Measurements from ENCODE around the gene GABRG3. TPM values are rescaled to one million over a fixed set of nuclear protein-coding genes. Genes with fewer than 3 reads are reported as not detected.

Gene GABRG3
- total and polyA plus RNA-seq, 4 experiments from 2014 or later: not detected

DNA sequence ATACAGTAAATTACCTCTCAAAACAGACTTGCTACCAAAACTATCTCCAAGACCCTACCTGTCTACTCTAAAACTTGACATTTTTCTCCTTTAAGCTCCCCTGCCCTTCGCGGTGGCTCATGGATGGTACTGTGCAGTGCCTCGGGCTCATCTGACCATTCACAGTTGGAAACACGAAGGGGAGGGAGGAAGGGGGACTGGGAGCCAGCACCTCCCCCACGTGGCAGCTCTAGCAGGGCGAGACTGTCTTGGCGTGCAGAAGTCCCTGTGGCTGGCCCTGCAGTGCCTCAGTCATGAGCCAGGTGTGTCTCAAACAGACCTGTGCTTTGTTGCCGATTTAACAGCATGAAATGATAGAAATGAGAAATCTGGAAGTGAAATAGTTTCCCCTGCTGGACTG, 372.0 kb downstream of the GABRG3 start:
- ChIA-PET POLR2A (ENCODE audit: partially characterized antibody) (no interaction called here), CTCF (ENCODE audit: partially characterized antibody) (no interaction called here)
- no peak overlapping the region for H3K27ac Mint-ChIP-seq
- DNase-seq: no peak
- no peaks in the 10 kb centered on the region for H3K4me1 ChIP-seq (ENCODE audit: insufficient read depth, low read length)
- no peaks in the 10 kb centered on the region for H3K4me1 Mint-ChIP-seq
- no peak overlapping the region for H3K4me3 ChIP-seq (ENCODE audit: low read length in 2 of 2)
- H3K9me3 Mint-ChIP-seq: peaks cover 0 to 16% (median 4%) of the 10 kb centered on the region in 8 donors
- no peak overlapping the region for H3K27ac ChIP-seq (ENCODE audit: low read depth, low read length)
- H3K9me3 ChIP-seq (ENCODE audit: control insufficient read depth in 1 of 2, low read length in 2 of 2): no peaks in the 10 kb centered on the region
- H3K27me3 Mint-ChIP-seq: no peaks in the 10 kb centered on the region
- H3K36me3 Mint-ChIP-seq: no peaks in the 10 kb centered on the region
- intact Hi-C loops (cut with micrococcal nuclease): loop anchor here (10.0 kb wide), 1 partner anchor 62 kb away; no protein-coding TSS in a partner anchor
- no peaks in the 10 kb centered on the region for H3K36me3 ChIP-seq (ENCODE audit: insufficient read depth, low read length)
- no peaks in the 10 kb centered on the region for H3K27me3 ChIP-seq (ENCODE audit: insufficient read depth, low read length)
- H3K4me3 Mint-ChIP-seq: no peak overlapping the region

DNA sequence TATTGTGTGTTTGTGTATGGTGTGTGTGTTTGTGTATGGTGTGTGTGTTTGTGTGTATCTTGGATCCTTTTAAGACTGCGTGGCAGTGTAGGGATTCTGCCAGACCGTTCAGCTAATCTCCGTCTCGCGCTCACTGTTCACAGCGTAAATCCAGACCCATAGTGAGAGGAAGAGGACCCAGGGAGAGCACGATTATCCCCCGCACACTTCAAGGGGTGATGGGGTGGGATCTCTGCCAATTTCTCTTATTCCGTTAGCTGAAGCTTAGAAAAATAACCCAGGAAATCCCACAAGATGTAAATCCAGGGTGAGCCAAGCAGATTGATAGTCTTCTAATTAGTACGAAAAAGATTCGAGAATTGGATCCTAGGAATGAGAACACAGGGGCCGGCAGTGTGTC, 381.2 kb downstream of the GABRG3 start:
- Mint-ChIP-seq H3K4me3 (no peak overlapping the region), H3K36me3 (no peaks in the 10 kb centered on the region), H3K27me3 (no peaks in the 10 kb centered on the region), H3K9me3 (peaks cover 0 to 6% (median 4%) of the 10 kb centered on the region in 8 donors), H3K4me1 (no peaks in the 10 kb centered on the region), H3K27ac (no peak overlapping the region)
- Histone ChIP-seq H3K27ac (ENCODE audit: low read depth, low read length) (no peak overlapping the region), H3K36me3 (ENCODE audit: insufficient read depth, low read length) (no peaks in the 10 kb centered on the region), H3K4me1 (ENCODE audit: insufficient read depth, low read length) (no peaks in the 10 kb centered on the region), H3K4me3 (ENCODE audit: low read length in 2 of 2) (no peak overlapping the region), H3K9me3 (ENCODE audit: control insufficient read depth in 1 of 2, low read length in 2 of 2) (no peaks in the 10 kb centered on the region), H3K27me3 (ENCODE audit: insufficient read depth, low read length) (no peaks in the 10 kb centered on the region)
- DNase-seq: no peak
- ChIA-PET CTCF (ENCODE audit: partially characterized antibody) (no interaction called here), POLR2A (ENCODE audit: partially characterized antibody) (no interaction called here)
- intact Hi-C loops (cut with micrococcal nuclease): no loop called here

DNA sequence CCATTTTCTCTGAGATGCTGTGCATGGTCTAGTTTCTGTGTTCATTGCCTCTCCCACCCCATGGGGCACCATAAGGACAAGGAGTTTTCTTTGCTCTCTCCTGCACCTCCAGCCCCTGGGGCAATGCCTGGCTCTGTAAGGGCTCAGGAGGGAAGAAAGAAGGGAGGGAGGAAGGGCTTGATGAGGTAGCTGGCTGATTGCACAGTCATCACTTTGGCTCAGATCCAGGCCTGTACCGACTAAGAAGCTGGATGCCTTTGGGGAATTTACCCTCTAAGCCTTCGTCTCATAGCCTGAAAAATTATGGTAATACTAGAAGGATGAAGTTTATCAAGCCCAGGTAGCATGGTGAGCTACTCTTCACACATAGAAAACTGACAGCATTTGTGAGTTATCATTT, 382.9 kb downstream of the GABRG3 start:
- no peaks in the 10 kb centered on the region for H3K27me3 Mint-ChIP-seq

DNA sequence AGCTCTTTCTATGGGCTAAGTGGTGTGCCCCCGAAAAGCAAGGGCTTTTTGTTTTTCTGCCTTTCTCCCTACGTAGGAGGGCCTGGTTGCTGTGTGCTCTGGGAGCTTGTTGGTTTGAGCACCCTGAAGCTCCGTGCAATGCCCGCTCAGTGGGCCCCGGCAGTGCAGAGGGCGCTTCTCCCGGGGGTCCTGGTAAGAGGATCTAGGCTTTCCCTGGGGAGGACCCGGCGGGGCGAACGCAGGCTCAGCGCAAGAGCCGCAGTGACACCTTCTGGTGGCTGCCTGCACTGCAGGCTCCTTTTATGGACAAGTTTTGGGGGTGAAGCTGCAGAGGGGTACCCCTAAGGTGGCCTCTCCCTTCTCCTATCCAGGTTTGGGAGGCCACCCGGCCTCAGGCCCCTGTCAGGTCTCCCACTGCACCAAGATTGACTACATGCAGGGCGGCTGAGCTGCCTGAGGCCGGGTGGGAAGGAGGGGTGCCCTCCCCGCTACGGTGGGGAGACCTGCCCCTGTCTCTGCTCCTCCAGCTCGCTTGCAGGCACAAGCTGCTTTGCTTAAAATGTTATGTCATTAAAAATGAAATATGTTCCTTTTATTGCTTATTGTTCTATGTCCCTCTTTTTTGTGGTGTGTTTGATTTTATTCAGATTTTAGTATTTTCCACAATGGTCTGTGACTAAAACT, 387.9 kb downstream of the GABRG3 start:
- Histone ChIP-seq H3K27ac (ENCODE audit: low read depth, low read length) (no peak overlapping the region), H3K9me3 (ENCODE audit: control insufficient read depth in 1 of 2, low read length in 2 of 2) (no peaks in the 10 kb centered on the region), H3K27me3 (ENCODE audit: insufficient read depth, low read length) (no peaks in the 10 kb centered on the region), H3K36me3 (ENCODE audit: insufficient read depth, low read length) (no peaks in the 10 kb centered on the region), H3K4me1 (ENCODE audit: insufficient read depth, low read length) (no peaks in the 10 kb centered on the region), H3K4me3 (ENCODE audit: low read length in 2 of 2) (no peak overlapping the region)
- Mint-ChIP-seq H3K4me3 (no peak overlapping the region), H3K36me3 (no peaks in the 10 kb centered on the region), H3K9me3 (peaks cover 0 to 11% (median 3%) of the 10 kb centered on the region in 8 donors), H3K4me1 (no peaks in the 10 kb centered on the region), H3K27me3 (no peaks in the 10 kb centered on the region), H3K27ac (no peak overlapping the region)
- no peak for DNase-seq
- ChIA-PET POLR2A (ENCODE audit: partially characterized antibody) (no interaction called here), CTCF (ENCODE audit: partially characterized antibody) (no interaction called here)
- intact Hi-C loops (cut with micrococcal nuclease): no loop called here

More for the DNA sequence above, 382.9 kb downstream of the GABRG3 start:
- no peak overlapping the region for H3K27ac ChIP-seq (ENCODE audit: low read depth, low read length)
- no peak overlapping the region for H3K4me3 Mint-ChIP-seq
- H3K27ac Mint-ChIP-seq: no peak overlapping the region
- H3K36me3 ChIP-seq (ENCODE audit: insufficient read depth, low read length): no peaks in the 10 kb centered on the region
- H3K27me3 ChIP-seq (ENCODE audit: insufficient read depth, low read length): no peaks in the 10 kb centered on the region
- H3K9me3 Mint-ChIP-seq: peaks cover 0 to 6% (median 4%) of the 10 kb centered on the region in 8 donors
- intact Hi-C loops (cut with micrococcal nuclease): no loop called here
- H3K4me1 ChIP-seq (ENCODE audit: insufficient read depth, low read length): no peaks in the 10 kb centered on the region
- DNase-seq: no peak
- no peaks in the 10 kb centered on the region for H3K9me3 ChIP-seq (ENCODE audit: control insufficient read depth in 1 of 2, low read length in 2 of 2)
- H3K36me3 Mint-ChIP-seq: no peaks in the 10 kb centered on the region
- CTCF ChIA-PET (ENCODE audit: partially characterized antibody): no interaction called here
- POLR2A ChIA-PET (ENCODE audit: partially characterized antibody): no interaction called here
- no peaks in the 10 kb centered on the region for H3K4me1 Mint-ChIP-seq
- H3K4me3 ChIP-seq (ENCODE audit: low read length in 2 of 2): no peak overlapping the region

DNA sequence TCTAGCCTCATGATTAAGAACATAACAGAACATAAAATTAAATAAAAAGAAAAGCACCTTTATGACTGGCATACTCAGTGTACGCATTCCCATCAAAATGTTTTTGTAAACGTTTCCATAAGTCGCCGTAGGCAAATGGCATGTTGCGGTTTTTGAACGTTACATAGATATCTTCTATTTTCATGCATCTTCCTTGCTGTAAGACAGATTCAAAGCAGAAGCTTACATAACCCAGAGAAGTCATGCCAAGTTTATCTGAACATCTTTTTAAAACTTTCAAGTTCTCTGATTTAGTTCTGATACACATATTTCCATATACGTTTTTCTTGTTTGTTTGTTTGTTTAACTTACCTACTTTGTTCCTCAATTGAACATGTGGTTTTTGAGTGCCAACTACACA, 388.6 kb downstream of the GABRG3 start:
- no peaks in the 10 kb centered on the region for H3K27me3 Mint-ChIP-seq
- no peak for DNase-seq
- intact Hi-C loops (cut with micrococcal nuclease): no loop called here
- peaks cover 0 to 11% (median 3%) of the 10 kb centered on the region in 8 donors for H3K9me3 Mint-ChIP-seq
- H3K4me1 ChIP-seq (ENCODE audit: insufficient read depth, low read length): no peaks in the 10 kb centered on the region
- no peaks in the 10 kb centered on the region for H3K36me3 Mint-ChIP-seq
- H3K4me1 Mint-ChIP-seq: no peaks in the 10 kb centered on the region
- no peaks in the 10 kb centered on the region for H3K27me3 ChIP-seq (ENCODE audit: insufficient read depth, low read length)
- no peaks in the 10 kb centered on the region for H3K9me3 ChIP-seq (ENCODE audit: control insufficient read depth in 1 of 2, low read length in 2 of 2)
- CTCF ChIA-PET (ENCODE audit: partially characterized antibody): no interaction called here
- POLR2A ChIA-PET (ENCODE audit: partially characterized antibody): no interaction called here
- H3K4me3 ChIP-seq (ENCODE audit: low read length in 2 of 2): no peak overlapping the region
- H3K4me3 Mint-ChIP-seq: peak overlapping the region in 1 of 8 donors; percentile 38
- H3K27ac Mint-ChIP-seq: no peak overlapping the region
- H3K27ac ChIP-seq (ENCODE audit: low read depth, low read length): no peak overlapping the region
- H3K36me3 ChIP-seq (ENCODE audit: insufficient read depth, low read length): no peaks in the 10 kb centered on the region

DNA sequence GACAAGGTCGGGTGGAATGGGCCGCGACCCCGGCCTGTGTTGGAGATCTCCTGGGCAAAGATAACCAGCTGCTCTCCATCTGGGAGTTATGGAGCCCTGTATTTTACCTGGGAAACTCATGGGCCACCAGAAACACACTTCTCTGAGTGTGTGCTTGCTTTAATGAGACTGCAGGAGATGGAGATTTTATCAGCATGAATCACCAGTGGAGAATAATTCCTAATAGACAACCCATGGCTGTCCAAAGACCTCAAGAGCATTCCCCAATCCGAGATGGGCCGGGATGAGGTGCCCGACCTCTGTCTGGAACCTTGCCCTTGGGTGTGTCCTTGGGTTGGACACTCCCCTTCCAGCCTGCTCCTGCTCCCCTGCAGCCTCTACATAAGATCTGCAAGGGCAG, 389.3 kb downstream of the GABRG3 start:
- H3K27ac Mint-ChIP-seq: no peak overlapping the region
- Histone ChIP-seq H3K9me3 (ENCODE audit: control insufficient read depth in 1 of 2, low read length in 2 of 2) (no peaks in the 10 kb centered on the region), H3K4me1 (ENCODE audit: insufficient read depth, low read length) (no peaks in the 10 kb centered on the region), H3K36me3 (ENCODE audit: insufficient read depth, low read length) (no peaks in the 10 kb centered on the region), H3K4me3 (ENCODE audit: low read length in 2 of 2) (no peak overlapping the region), H3K27me3 (ENCODE audit: insufficient read depth, low read length) (no peaks in the 10 kb centered on the region), H3K27ac (ENCODE audit: low read depth, low read length) (no peak overlapping the region)
- H3K36me3 Mint-ChIP-seq: no peaks in the 10 kb centered on the region
- ChIA-PET POLR2A (ENCODE audit: partially characterized antibody) (no interaction called here), CTCF (ENCODE audit: partially characterized antibody) (no interaction called here)
- peaks cover 0 to 9% (median 4%) of the 10 kb centered on the region in 8 donors for H3K9me3 Mint-ChIP-seq
- no peak for DNase-seq
- intact Hi-C loops (cut with micrococcal nuclease): no loop called here
- no peaks in the 10 kb centered on the region for H3K4me1 Mint-ChIP-seq
- H3K4me3 Mint-ChIP-seq: no peak overlapping the region
- H3K27me3 Mint-ChIP-seq: no peaks in the 10 kb centered on the region

DNA sequence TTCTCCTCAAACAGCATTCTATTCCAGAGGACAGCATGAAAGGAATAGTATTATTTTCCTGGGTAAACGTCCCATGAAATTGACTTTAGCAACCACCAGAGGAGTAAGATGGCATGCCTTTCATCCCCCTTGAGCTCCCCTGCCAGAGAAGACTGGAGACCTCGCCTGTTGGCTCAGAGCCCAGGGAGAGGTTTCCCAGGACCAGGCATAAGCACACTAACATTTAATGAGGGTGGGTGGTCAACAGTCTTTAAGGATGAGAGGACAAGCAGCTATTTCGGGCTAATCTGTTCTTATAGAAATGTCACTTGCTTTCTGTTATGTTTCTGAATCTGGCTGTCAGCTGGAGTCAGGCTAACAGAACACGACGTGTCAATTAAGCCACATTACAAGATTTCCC, 390.5 kb downstream of the GABRG3 start:
- Mint-ChIP-seq H3K9me3 (peaks cover 0 to 9% (median 2%) of the 10 kb centered on the region in 8 donors), H3K4me3 (no peak overlapping the region), H3K4me1 (no peaks in the 10 kb centered on the region), H3K36me3 (no peaks in the 10 kb centered on the region), H3K27me3 (no peaks in the 10 kb centered on the region), H3K27ac (no peak overlapping the region)
- no peaks in the 10 kb centered on the region for H3K4me1 ChIP-seq (ENCODE audit: insufficient read depth, low read length)
- intact Hi-C loops (cut with micrococcal nuclease): no loop called here
- no peaks in the 10 kb centered on the region for H3K27me3 ChIP-seq (ENCODE audit: insufficient read depth, low read length)
- no peak overlapping the region for H3K27ac ChIP-seq (ENCODE audit: low read depth, low read length)
- H3K36me3 ChIP-seq (ENCODE audit: insufficient read depth, low read length): no peaks in the 10 kb centered on the region
- no peak overlapping the region for H3K4me3 ChIP-seq (ENCODE audit: low read length in 2 of 2)
- ChIA-PET CTCF (ENCODE audit: partially characterized antibody) (no interaction called here), POLR2A (ENCODE audit: partially characterized antibody) (no interaction called here)
- no peak for DNase-seq
- H3K9me3 ChIP-seq (ENCODE audit: control insufficient read depth in 1 of 2, low read length in 2 of 2): no peaks in the 10 kb centered on the region

DNA sequence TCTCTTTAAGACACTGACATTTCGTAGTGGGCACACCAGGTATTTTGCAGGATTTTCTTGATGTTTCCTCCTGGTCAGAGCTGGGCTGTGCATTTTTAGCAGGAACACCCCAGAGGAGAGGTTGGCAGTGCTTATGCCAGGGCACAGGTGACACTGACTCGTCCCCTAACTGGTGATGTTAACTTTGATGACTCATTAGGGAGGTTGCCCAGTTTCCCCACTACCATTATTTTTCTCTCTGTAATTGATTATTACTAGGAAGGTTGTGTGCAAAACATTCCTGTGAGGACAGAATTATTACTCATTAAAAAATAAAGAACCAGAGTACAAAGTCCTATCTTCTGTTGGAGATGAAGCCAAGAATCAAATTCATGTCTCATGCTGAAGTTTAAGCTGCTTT, 394.5 kb downstream of the GABRG3 start:
- CTCF ChIA-PET (ENCODE audit: partially characterized antibody): no interaction called here
- DNase-seq: no peak
- H3K27me3 ChIP-seq (ENCODE audit: insufficient read depth, low read length): no peaks in the 10 kb centered on the region
- POLR2A ChIA-PET (ENCODE audit: partially characterized antibody): no interaction called here
- H3K4me3 ChIP-seq (ENCODE audit: low read length in 2 of 2): no peak overlapping the region
- Mint-ChIP-seq H3K27ac (no peak overlapping the region), H3K4me1 (no peaks in the 10 kb centered on the region), H3K27me3 (peaks cover 0 to 1% of the 10 kb centered on the region in 2 donors), H3K9me3 (peaks cover 0 to 13% (median 4%) of the 10 kb centered on the region in 8 donors), H3K36me3 (no peaks in the 10 kb centered on the region), H3K4me3 (no peak overlapping the region)
- no peaks in the 10 kb centered on the region for H3K36me3 ChIP-seq (ENCODE audit: insufficient read depth, low read length)
- no peak overlapping the region for H3K27ac ChIP-seq (ENCODE audit: low read depth, low read length)
- intact Hi-C loops (cut with micrococcal nuclease): no loop called here
- no peaks in the 10 kb centered on the region for H3K4me1 ChIP-seq (ENCODE audit: insufficient read depth, low read length)
- no peaks in the 10 kb centered on the region for H3K9me3 ChIP-seq (ENCODE audit: control insufficient read depth in 1 of 2, low read length in 2 of 2)

All from CD4-positive, alpha-beta memory T cell (primary cell).